ENCODE results near the gene SLC25A38.
A peak's percentile ranks its signal among the peaks of the same experiment; 100 is the strongest.

Gene SLC25A38

GRCh38 chr3:39379778-39380155 is 3.4 kb upstream of the SLC25A38 start:
- no peaks in the 10 kb centered on the region for H3K9me3 ChIP-seq (ENCODE audit: control insufficient read depth, low read length)
- H3K36me3 ChIP-seq (ENCODE audit: control insufficient read depth, insufficient read depth, low read length) = no peaks in the 10 kb centered on the region
- H3K4me3 ChIP-seq (ENCODE audit: low read length) = no peak overlapping the region
- no peaks in the 10 kb centered on the region for H3K27me3 ChIP-seq (ENCODE audit: control insufficient read depth, insufficient read depth, low read length)
- peaks cover 7% of the 10 kb centered on the region for H3K4me1 ChIP-seq (ENCODE audit: control insufficient read depth, insufficient read depth, low read length)
- no peak overlapping the region for H3K9ac ChIP-seq (ENCODE audit: low read length)

GRCh38 chr3:39381432-39381831 is 1.7 kb upstream of the SLC25A38 start:
- no peaks in the 10 kb centered on the region for H3K36me3 ChIP-seq (ENCODE audit: control insufficient read depth, insufficient read depth, low read length)
- H3K27me3 ChIP-seq (ENCODE audit: control insufficient read depth, insufficient read depth, low read length) = no peaks in the 10 kb centered on the region
- no peak overlapping the region for H3K4me3 ChIP-seq (ENCODE audit: low read length)
- no peaks in the 10 kb centered on the region for H3K9me3 ChIP-seq (ENCODE audit: control insufficient read depth, low read length)
- peaks cover 24% of the 10 kb centered on the region for H3K4me1 ChIP-seq (ENCODE audit: control insufficient read depth, insufficient read depth, low read length)
- no peak overlapping the region for H3K9ac ChIP-seq (ENCODE audit: low read length)

DNA sequence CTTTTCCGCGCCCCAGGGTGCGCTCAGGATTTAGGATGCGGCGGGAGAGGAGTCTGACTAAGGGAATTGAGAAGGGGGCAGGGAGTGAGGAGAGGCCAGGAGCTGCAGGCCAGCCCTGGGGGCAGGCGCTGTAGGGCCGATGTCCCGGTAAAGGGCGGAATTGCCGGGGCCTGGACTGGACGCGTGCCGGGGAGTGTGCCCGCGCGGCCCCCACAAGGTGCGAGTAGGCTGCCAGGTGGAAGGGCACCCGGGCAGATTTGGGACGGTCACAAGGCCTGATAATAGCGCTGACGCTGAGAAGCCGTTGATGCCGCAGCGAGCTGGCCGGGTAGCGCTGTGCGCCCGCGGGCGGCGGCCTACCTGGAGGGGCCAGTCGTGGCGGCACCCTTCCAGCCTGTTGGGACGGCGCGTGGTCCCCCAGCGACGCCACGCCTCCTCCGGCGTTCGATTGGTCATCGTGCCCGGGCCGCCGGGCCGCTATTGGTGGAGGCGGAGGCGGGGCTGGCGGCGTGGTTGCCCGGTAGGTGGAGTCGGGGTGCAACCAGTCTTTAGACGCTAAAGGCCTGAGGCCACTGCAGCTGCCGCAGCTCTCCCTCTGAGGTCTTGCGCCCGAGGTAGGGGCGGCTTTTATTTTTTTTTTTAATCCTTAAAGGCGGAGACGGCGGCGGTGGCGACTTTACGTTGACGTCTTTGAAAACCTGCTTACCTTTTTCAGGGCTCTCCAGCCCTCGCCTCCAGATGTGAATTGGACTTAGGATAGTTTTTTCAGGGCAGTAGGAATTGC is 903 bp downstream of the SLC25A38 start:
- H3K4me3 ChIP-seq (ENCODE audit: low read length) = peak overlapping the region; percentile 79
- peaks cover 40% of the 10 kb centered on the region for H3K4me1 ChIP-seq (ENCODE audit: control insufficient read depth, insufficient read depth, low read length)
- H3K36me3 ChIP-seq (ENCODE audit: control insufficient read depth, insufficient read depth, low read length) = no peaks in the 10 kb centered on the region
- no peaks in the 10 kb centered on the region for H3K27me3 ChIP-seq (ENCODE audit: control insufficient read depth, insufficient read depth, low read length)
- no peaks in the 10 kb centered on the region for H3K9me3 ChIP-seq (ENCODE audit: control insufficient read depth, low read length)
- H3K9ac ChIP-seq (ENCODE audit: low read length) = peak overlapping the region; percentile 91

DNA sequence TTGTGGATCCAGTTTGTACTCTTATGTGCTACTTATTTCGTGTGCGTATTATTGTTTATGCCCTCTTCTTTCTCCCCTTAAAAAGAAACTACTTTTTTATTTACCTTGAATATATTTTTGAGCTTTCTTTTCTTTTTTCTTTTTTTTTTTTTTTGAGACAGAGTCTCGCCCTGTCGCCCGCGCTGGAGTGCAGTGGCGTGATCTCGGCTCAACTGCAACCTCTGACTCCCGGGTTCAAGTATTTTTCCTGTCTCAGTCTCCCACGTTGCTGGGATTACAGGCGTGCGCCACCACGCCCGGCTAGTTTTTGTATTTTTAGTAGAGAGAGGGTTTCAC is 1.5 kb downstream of the SLC25A38 start:
- H3K27me3 ChIP-seq (ENCODE audit: control insufficient read depth, insufficient read depth, low read length) = no peaks in the 10 kb centered on the region
- H3K9me3 ChIP-seq (ENCODE audit: control insufficient read depth, low read length) = no peaks in the 10 kb centered on the region
- H3K9ac ChIP-seq (ENCODE audit: low read length) = peak overlapping the region; percentile 63
- no peak overlapping the region for H3K4me3 ChIP-seq (ENCODE audit: low read length)
- H3K36me3 ChIP-seq (ENCODE audit: control insufficient read depth, insufficient read depth, low read length) = no peaks in the 10 kb centered on the region
- H3K4me1 ChIP-seq (ENCODE audit: control insufficient read depth, insufficient read depth, low read length) = peaks cover 37% of the 10 kb centered on the region

DNA sequence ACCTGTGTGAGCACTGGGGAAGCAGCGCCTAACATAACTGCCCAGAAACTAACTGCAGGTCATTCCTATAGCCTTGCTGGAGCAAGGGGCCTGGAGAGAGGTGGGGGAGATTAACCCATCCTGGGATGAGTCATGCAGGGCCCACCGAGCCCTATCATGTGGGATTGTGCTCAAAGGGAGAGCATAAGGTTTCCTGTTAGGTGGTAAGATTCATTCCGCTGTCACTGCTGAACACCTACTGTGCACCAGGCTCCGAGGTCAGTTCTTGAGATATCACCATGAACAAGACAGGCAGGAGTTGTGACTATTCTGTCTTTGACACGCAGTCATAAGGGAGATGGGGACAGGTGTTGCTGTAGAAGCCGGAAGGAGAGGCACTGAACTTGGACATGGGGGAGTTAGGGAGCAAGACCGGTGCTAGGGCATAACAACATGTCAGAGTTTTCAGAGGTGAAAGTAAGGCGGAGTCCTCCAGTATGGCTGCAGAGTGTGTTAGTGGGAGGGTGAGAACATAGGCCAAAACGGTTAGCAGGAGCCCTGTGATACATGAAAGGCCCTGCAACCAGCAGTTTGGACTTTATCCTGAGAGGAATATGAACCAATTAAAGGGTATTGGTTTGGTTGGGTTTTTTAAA is 2.4 kb downstream of the SLC25A38 start:
- Histone ChIP-seq H3K9ac (ENCODE audit: low read length) (no peak overlapping the region), H3K27me3 (ENCODE audit: control insufficient read depth, insufficient read depth, low read length) (no peaks in the 10 kb centered on the region), H3K36me3 (ENCODE audit: control insufficient read depth, insufficient read depth, low read length) (peaks cover 6% of the 10 kb centered on the region), H3K4me1 (ENCODE audit: control insufficient read depth, insufficient read depth, low read length) (peaks cover 33% of the 10 kb centered on the region), H3K4me3 (ENCODE audit: low read length) (no peak overlapping the region), H3K9me3 (ENCODE audit: control insufficient read depth, low read length) (no peaks in the 10 kb centered on the region)

DNA sequence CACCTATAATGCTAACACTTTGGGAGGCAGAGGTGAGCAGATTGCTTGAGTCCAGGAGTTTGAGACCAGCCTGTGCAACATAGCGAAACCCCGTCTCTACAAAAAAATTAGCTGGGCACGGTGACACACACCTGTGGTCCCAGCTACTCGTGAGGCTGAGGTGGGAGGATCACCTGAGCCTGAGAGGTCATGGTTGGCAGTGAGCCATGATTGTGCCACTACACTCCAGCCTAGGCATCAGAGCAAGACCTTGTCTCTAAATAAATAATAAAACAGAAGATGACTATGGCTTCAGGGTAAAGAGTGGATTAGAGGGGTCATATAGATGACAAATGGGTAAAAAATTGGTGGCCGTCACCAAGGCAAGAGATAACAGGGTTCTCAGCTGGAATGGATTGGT is 3.1 kb downstream of the SLC25A38 start:
- H3K36me3 ChIP-seq (ENCODE audit: control insufficient read depth, insufficient read depth, low read length) = peaks cover 10% of the 10 kb centered on the region
- H3K9ac ChIP-seq (ENCODE audit: low read length) = no peak overlapping the region
- no peaks in the 10 kb centered on the region for H3K9me3 ChIP-seq (ENCODE audit: control insufficient read depth, low read length)
- no peaks in the 10 kb centered on the region for H3K27me3 ChIP-seq (ENCODE audit: control insufficient read depth, insufficient read depth, low read length)
- H3K4me3 ChIP-seq (ENCODE audit: low read length) = no peak overlapping the region
- peaks cover 33% of the 10 kb centered on the region for H3K4me1 ChIP-seq (ENCODE audit: control insufficient read depth, insufficient read depth, low read length)

- Histone ChIP-seq H3K9ac (ENCODE audit: low read length) (no peak overlapping the region), H3K9me3 (ENCODE audit: control insufficient read depth, low read length) (no peaks in the 10 kb centered on the region), H3K4me3 (ENCODE audit: low read length) (no peak overlapping the region), H3K4me1 (ENCODE audit: control insufficient read depth, insufficient read depth, low read length) (peaks cover 33% of the 10 kb centered on the region), H3K27me3 (ENCODE audit: control insufficient read depth, insufficient read depth, low read length) (no peaks in the 10 kb centered on the region), H3K36me3 (ENCODE audit: control insufficient read depth, insufficient read depth, low read length) (peaks cover 13% of the 10 kb centered on the region)
Measured at GRCh38 chr3:39387411-39387975, 4.3 kb downstream of the SLC25A38 start.

DNA sequence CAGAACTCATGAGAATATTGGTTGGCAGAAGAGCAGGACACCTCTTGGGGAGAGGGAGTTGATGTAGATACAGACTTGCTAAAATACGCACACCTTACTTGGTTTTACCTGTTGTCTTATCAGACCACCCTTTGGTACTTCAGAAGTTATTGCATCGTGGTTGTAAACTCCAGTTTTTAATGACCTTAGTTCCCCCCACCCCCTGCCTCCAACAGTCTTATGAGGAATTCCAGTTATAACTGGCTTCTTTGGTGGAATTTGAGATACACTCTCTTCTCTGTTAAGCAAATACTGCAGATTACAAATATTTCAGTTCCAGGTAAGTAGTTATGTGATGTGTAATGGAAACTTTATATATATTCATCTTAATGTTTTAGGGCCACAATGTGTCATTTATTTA is 5.0 kb downstream of the SLC25A38 start:
- H3K4me1 ChIP-seq (ENCODE audit: control insufficient read depth, insufficient read depth, low read length) = peaks cover 33% of the 10 kb centered on the region
- no peak overlapping the region for H3K4me3 ChIP-seq (ENCODE audit: low read length)
- H3K9ac ChIP-seq (ENCODE audit: low read length) = no peak overlapping the region
- peaks cover 13% of the 10 kb centered on the region for H3K36me3 ChIP-seq (ENCODE audit: control insufficient read depth, insufficient read depth, low read length)
- H3K27me3 ChIP-seq (ENCODE audit: control insufficient read depth, insufficient read depth, low read length) = no peaks in the 10 kb centered on the region
- H3K9me3 ChIP-seq (ENCODE audit: control insufficient read depth, low read length) = no peaks in the 10 kb centered on the region

DNA sequence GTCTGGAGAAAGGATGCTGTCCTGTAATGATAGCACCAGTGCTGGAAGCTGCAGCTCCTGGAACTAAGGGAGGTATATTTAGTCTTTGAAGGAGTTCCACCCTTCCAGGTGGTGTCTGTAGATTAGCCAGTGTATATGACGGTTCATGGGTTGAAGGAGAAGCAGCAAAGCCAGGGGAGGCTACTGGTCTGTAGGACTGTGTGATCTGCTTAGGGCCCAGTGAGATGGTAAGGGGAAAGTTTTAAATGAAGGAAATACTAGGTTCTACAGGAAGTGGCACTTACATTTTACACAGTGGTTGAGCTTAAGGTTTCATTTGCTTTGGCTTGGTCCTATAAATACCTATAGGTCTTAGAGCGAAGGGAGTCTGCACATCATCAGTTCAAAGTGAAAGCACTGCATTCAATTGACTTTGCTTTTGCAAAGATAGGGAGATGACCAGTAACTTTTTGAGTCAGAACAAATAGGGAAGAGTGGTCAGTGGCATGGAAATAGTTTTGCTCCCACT is 5.6 kb downstream of the SLC25A38 start:
- H3K4me3 ChIP-seq (ENCODE audit: low read length) = no peak overlapping the region
- peaks cover 13% of the 10 kb centered on the region for H3K36me3 ChIP-seq (ENCODE audit: control insufficient read depth, insufficient read depth, low read length)

DNA sequence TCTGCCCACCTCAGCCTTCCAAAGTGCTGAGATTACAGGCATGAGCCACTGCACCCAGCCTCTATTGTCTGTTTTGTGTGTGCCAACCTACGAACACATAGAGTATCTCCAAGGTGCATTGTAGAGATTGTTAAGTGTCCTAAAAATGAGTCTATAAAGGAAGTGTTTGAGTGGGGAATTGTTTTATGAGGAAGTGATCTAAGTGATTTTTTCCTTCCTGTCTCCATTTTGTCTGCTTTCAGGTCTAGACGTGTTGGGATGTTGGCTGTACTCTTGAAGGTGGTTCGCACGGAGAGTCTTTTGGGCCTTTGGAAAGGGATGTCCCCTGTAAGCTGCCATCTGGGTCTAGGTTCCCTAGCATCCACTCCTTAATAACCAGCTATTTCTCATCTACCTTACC is 7.0 kb downstream of the SLC25A38 start:
- Histone ChIP-seq H3K9me3 (ENCODE audit: control insufficient read depth, low read length) (no peaks in the 10 kb centered on the region), H3K36me3 (ENCODE audit: control insufficient read depth, insufficient read depth, low read length) (peaks cover 13% of the 10 kb centered on the region), H3K27me3 (ENCODE audit: control insufficient read depth, insufficient read depth, low read length) (no peaks in the 10 kb centered on the region), H3K4me3 (ENCODE audit: low read length) (no peak overlapping the region), H3K9ac (ENCODE audit: low read length) (no peak overlapping the region), H3K4me1 (ENCODE audit: control insufficient read depth, insufficient read depth, low read length) (peaks cover 29% of the 10 kb centered on the region)

More for the DNA sequence above, 5.6 kb downstream of the SLC25A38 start:
- no peak overlapping the region for H3K9ac ChIP-seq (ENCODE audit: low read length)
- H3K27me3 ChIP-seq (ENCODE audit: control insufficient read depth, insufficient read depth, low read length) = no peaks in the 10 kb centered on the region
- H3K9me3 ChIP-seq (ENCODE audit: control insufficient read depth, low read length) = no peaks in the 10 kb centered on the region
- H3K4me1 ChIP-seq (ENCODE audit: control insufficient read depth, insufficient read depth, low read length) = peaks cover 33% of the 10 kb centered on the region

DNA sequence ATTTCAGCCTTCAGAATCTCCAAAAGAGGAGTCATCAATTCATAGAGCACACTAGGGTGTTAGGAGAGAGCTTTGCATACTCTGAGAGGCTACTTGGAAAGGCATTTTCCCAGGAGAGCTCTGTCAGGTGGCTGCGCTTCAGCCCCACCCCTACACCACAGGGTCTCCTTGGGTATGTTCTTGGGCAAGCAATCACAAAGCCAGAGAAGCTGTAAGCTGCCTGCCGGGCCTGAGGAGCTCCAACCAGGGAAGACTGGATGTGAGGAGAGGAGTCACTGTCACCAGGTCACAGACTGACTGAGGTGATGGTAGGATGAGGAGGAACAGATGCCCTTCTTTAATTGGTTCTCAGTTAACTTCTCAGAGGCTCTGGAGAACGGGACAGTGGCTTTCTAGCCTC is 13.5 kb downstream of the SLC25A38 start:
- Histone ChIP-seq H3K9me3 (ENCODE audit: control insufficient read depth, low read length) (no peaks in the 10 kb centered on the region), H3K27me3 (ENCODE audit: control insufficient read depth, insufficient read depth, low read length) (no peaks in the 10 kb centered on the region), H3K4me3 (ENCODE audit: low read length) (no peak overlapping the region), H3K36me3 (ENCODE audit: control insufficient read depth, insufficient read depth, low read length) (peaks cover under 1% of the 10 kb centered on the region), H3K4me1 (ENCODE audit: control insufficient read depth, insufficient read depth, low read length) (no peaks in the 10 kb centered on the region), H3K9ac (ENCODE audit: low read length) (no peak overlapping the region)

DNA sequence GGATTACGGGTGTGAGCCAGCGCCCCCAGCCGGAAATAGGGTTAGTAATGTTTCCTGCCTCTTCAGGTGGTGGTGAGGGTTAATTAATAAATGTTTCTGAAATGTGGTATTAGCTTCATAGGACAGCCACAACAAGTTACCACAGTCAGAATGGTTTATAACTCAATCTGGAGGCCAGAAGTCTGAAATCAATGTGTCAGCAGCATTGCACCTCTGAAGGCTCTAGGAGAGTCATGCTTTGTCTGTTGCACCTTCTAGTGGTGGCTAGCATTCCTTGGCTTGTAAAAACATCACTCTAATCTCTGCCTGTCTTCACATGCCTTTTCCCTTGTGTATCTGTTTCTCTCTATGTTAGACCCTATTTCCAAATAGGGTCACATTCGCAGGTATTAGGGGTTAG is 15.5 kb downstream of the SLC25A38 start:
- Histone ChIP-seq H3K36me3 (ENCODE audit: control insufficient read depth, insufficient read depth, low read length) (no peaks in the 10 kb centered on the region), H3K9me3 (ENCODE audit: control insufficient read depth, low read length) (no peaks in the 10 kb centered on the region), H3K27me3 (ENCODE audit: control insufficient read depth, insufficient read depth, low read length) (no peaks in the 10 kb centered on the region), H3K4me3 (ENCODE audit: low read length) (no peak overlapping the region), H3K9ac (ENCODE audit: low read length) (no peak overlapping the region), H3K4me1 (ENCODE audit: control insufficient read depth, insufficient read depth, low read length) (no peaks in the 10 kb centered on the region)
